PC-9 (cell line): ENCODE measurements around the gene STPG3. TPM values are rescaled to one million over a fixed set of nuclear protein-coding genes. Genes with fewer than 3 reads are reported as not detected.
A peak's percentile ranks its signal among the peaks of the same experiment; 100 is the strongest.

Experiments used
- BruUV-seq: library from RNA; stranded (reverse); fragments of 400-500 nt; replicated peaks from 2 replicates; lab custom pipeline; 2021; lab: Mats Ljungman, UMichigan
- CTCF ChIA-PET: fragments of 300-600 bp; sonication (Branson Sonifier 250); formaldehyde crosslinking; loops from one replicate; lab custom pipeline; 2022; ENCODE audit warnings: antibody characterized with exemption; lab: Charles Lee
- POLR2A ChIA-PET: fragments of 300-600 bp; sonication (Branson Sonifier 250); formaldehyde crosslinking; loops from one replicate; lab custom pipeline; 2022; ENCODE audit warnings: antibody characterized with exemption; ENCODE audit not compliant: unreplicated experiment; lab: Charles Lee
- DNase-seq, 2 experiments: peaks; one replicate each; pipeline versions ENCODE4 v3.0.0 to v3.0.0-alpha.2; 2015 to 2022; ENCODE audit warnings: mixed read lengths in 1 of 2
- H2AFZ ChIP-seq: fragments of 200-600 bp; sonication (generic); 2 replicates; pipeline ENCODE4 v1.8.1; 2017; ENCODE audit warnings: antibody characterized with exemption
- H3F3A ChIP-seq: fragments of 200-600 bp; sonication (generic); 2 replicates; pipeline ENCODE4 v1.8.1; 2017; ENCODE audit warnings: antibody characterized with exemption, mild to moderate bottlenecking, low read depth; ENCODE audit not compliant: insufficient read depth
- H3K27ac ChIP-seq: fragments of 200-600 bp; sonication (generic); 2 replicates; pipeline ENCODE4 v1.6.1; 2016; ENCODE audit warnings: mixed run types
- H3K27me3 ChIP-seq: fragments of 200-600 bp; sonication (generic); 2 replicates; pipeline ENCODE4 v1.6.1; 2016; ENCODE audit warnings: low read depth, mixed run types; ENCODE audit not compliant: insufficient read depth
- H3K36me3 ChIP-seq: fragments of 200-600 bp; sonication (generic); 2 replicates; pipeline ENCODE4 v1.6.1; 2016; ENCODE audit warnings: low read depth, mixed run types
- H3K4me1 ChIP-seq: fragments of 200-600 bp; sonication (generic); replicated peaks from 2 replicates; pipeline ENCODE4 v1.6.1; 2016; ENCODE audit warnings: mixed run types; ENCODE audit not compliant: insufficient read depth
- H3K4me2 ChIP-seq: fragments of 200-600 bp; sonication (generic); 2 replicates; pipeline ENCODE4 v1.6.1; 2017; ENCODE audit warnings: mixed run types
- H3K4me3 ChIP-seq: fragments of 200-600 bp; sonication (generic); 2 replicates; pipeline ENCODE4 v1.6.1; 2016; ENCODE audit warnings: mixed run types
- H3K79me2 ChIP-seq: fragments of 200-600 bp; sonication (generic); 2 replicates; pipeline ENCODE4 v1.6.1; 2017; ENCODE audit warnings: low read depth, mixed run types
- H3K9me2 ChIP-seq: fragments of 200-600 bp; sonication (generic); 2 replicates; pipeline ENCODE4 v1.8.1; 2017; ENCODE audit warnings: mild to moderate bottlenecking; ENCODE audit not compliant: insufficient read depth
- H3K9me3 ChIP-seq: fragments of 200-600 bp; sonication (generic); 2 replicates; pipeline ENCODE4 v1.8.1; 2016; ENCODE audit warnings: low read depth; ENCODE audit not compliant: insufficient read depth
- H4K20me1 ChIP-seq: fragments of 200-600 bp; sonication (generic); 2 replicates; pipeline ENCODE4 v1.8.1; 2017; ENCODE audit not compliant: insufficient read depth
- CTCF ChIP-seq: fragments of 200-600 bp; sonication (generic); conservative IDR thresholded peaks from 2 replicates; pipeline ENCODE4 v1.6.1; 2017; ENCODE audit warnings: mixed run types, antibody characterized with exemption, mild to moderate bottlenecking, moderate library complexity
- EZH2 ChIP-seq: fragments of 200-600 bp; sonication (generic); IDR thresholded peaks from 2 replicates; pipeline ENCODE4 v1.8.0; 2017; ENCODE audit warnings: antibody characterized with exemption, low read depth
- intact Hi-C: fragments of 100-400 bp; cut with micrococcal nuclease; formaldehyde crosslinking; loops from one replicate; pipeline ENCODE4 v1.10.0; 2022; ENCODE audit not compliant: unreplicated experiment
- total RNA-seq: library from RNA; stranded (reverse); gene quantifications from 2 replicates; pipeline ENCODE4 v1.2.3, GENCODE V29; 2021

STPG3 gene
- total RNA-seq, 1 experiment from 2014 or later = 0.46 TPM

- H3K36me3 ChIP-seq = no peaks in the 10 kb centered on the region
- H3K79me2 ChIP-seq = peaks cover 7% of the 10 kb centered on the region; the same call in 1 of the 2 replicates
- peaks cover 45% of the 10 kb centered on the region for H3F3A ChIP-seq
- CTCF ChIA-PET = no interaction called here
- H4K20me1 ChIP-seq = no peaks in the 10 kb centered on the region
- no peak overlapping the region for H2AFZ ChIP-seq
- H3K4me1 ChIP-seq = peaks cover 55% of the 10 kb centered on the region
- H3K9me2 ChIP-seq = no peaks in the 10 kb centered on the region
- TF ChIP-seq CTCF = no peak
- TF ChIP-seq EZH2 = no peak
- H3K27ac ChIP-seq = peak overlapping the region; percentile 79
- intact Hi-C loops = loop anchor here (2.0 kb wide), 2 partner anchors 51 to 179 kb away; partner anchors contain the start of genes NPDC1 and TOR4A
- no TSS peak for BruUV-seq
- no peak for DNase-seq
- POLR2A ChIA-PET = interaction anchor here (1.6 kb wide), 1 partner anchor 37 kb away, joined by 4 read pairs; no protein-coding TSS in a partner anchor
- H3K27me3 ChIP-seq = no peaks in the 10 kb centered on the region
- peak overlapping the region; percentile 99 for H3K4me2 ChIP-seq
- H3K9me3 ChIP-seq = no peaks in the 10 kb centered on the region
- peak overlapping the region; percentile 90 for H3K4me3 ChIP-seq
Observed at GRCh38 chr9:137225699-137226331, 25.3 kb upstream of the STPG3 start.

GRCh38 chr9:137226338-137227053, 24.6 kb upstream of the STPG3 start:
- no peaks in the 10 kb centered on the region for H3K9me3 ChIP-seq
- peaks cover 44% of the 10 kb centered on the region for H3F3A ChIP-seq
- H2AFZ ChIP-seq = no peak overlapping the region
- peak overlapping the region; percentile 99 for H3K4me2 ChIP-seq
- POLR2A ChIA-PET = interaction anchor here (0.5 to 1.6 kb wide), 5 partner anchors 14 to 316 kb away, joined by 4 to 12 read pairs (median 5); partner anchors contain the start of gene TUBB4B
- peaks cover 7% of the 10 kb centered on the region; the same call in 1 of the 2 replicates for H3K79me2 ChIP-seq
- peak overlapping the region; percentile 79 for H3K27ac ChIP-seq
- TF ChIP-seq EZH2 = no peak
- no peak for TF ChIP-seq CTCF
- BruUV-seq = TSS peak; percentile 27
- H3K9me2 ChIP-seq = no peaks in the 10 kb centered on the region
- peaks cover 55% of the 10 kb centered on the region for H3K4me1 ChIP-seq
- no peaks in the 10 kb centered on the region for H4K20me1 ChIP-seq
- no peaks in the 10 kb centered on the region for H3K36me3 ChIP-seq
- peak; percentile 91 to 94 for DNase-seq
- intact Hi-C loops = loop anchor here (1.0 to 2.0 kb wide), 6 partner anchors 31 to 180 kb away; partner anchors contain the start of genes ANAPC2, NPDC1, SAPCD2 and SSNA1
- H3K4me3 ChIP-seq = peak overlapping the region; percentile 90; the same call in 1 of the 2 replicates
- no peaks in the 10 kb centered on the region for H3K27me3 ChIP-seq
- CTCF ChIA-PET = interaction anchor here (1.4 to 2.3 kb wide), 2 partner anchors 22 to 37 kb away, joined by 3 to 15 read pairs; partner anchors contain the start of gene SSNA1
